Measurements from ENCODE around the gene NUBP2.

Gene NUBP2

DNA sequence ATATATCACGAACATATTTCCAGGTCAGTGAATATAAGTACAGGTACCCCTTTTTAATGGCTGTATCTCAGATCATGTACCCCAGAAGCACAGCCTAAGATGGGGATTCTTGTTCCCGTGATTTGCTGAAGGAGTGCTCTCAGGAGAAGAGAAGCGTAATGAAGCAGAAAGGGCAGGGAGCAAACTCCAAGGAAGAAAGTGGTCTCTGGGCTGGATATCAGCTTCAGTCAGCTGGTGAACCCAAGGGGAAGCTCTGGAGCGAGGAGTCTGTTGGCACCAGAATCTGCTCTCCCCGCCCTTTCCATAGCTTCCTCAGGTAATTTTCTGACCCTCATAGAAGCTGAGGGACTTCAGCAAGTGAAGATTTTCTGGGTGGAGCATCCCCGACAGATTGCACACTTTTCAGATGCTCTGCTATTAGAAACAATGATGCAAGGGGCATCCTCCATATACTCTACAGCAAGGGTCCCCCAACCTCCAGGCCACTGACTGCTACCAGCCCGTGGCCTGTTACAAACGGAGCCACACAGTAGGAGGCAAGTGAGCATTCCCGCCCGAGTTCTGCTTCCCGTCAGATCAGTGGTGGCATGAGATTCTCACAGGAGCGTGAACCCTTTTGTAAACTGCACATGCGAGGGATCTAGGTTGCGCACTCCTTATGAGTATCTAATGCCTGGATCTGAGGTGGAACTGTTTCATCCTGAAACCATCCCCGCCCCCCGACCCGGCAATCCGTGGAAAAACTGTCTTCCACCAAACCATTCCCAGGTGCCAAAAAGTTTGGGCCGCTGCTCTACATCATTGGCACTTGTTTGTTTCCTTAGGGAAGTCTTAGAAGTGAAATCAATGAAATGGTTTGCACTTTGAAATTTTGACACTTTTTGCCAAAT is 48.7 kb downstream of the NUBP2 start:
- no peak for DNase-seq

GRCh38 chr16:1832838-1833454 is 50.2 kb downstream of the NUBP2 start:
- no peak for DNase-seq

DNA sequence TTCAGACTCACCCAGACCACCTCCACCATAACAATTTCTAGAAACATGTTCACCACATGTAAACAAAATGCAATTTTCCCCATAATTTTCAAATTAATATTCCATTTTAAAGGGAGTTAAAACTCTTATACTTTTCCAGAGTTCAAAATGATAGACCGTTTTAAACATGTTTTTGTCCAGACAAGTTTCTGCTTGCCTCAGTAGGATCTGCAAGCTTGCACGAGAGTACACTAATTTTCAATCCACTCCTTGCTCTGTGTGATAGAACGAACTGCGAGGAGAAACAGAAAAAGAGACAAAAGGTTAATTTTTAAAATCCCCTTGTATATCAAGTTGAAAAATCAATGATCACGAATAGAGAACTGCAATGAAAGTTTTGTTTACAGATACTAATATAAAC is 51.3 kb downstream of the NUBP2 start:
- DNase-seq = no peak

All from EL (cell line).